Astrocyte (in vitro differentiated cells and primary cell): ENCODE results near the gene SRC.

ENCODE experiments used
- CTCF ChIP-seq: IDR thresholded peaks from 2 replicates; pipeline ENCODE4 v1.5.1; 2011; ENCODE audit warnings: low read depth, mild to moderate bottlenecking, inconsistent platforms, low read length, moderate library complexity; ENCODE audit not compliant: insufficient read depth
- EZH2 ChIP-seq: IDR thresholded peaks from 2 replicates; pipeline ENCODE4 v1.6.1; 2012; ENCODE audit warnings: mild to moderate bottlenecking, low read length, inconsistent platforms; ENCODE audit not compliant: insufficient read depth

GRCh38 chr20:37314099-37314498 lies 31.8 kb upstream of the SRC start:
- TF ChIP-seq CTCF (no peak), EZH2 (no peak)
